ENCODE results near the gene DISC1. TPM values are rescaled to one million over a fixed set of nuclear protein-coding genes. Genes with fewer than 3 reads are reported as not detected.

Gene DISC1
- total and polyA plus RNA-seq, 2 of the 13 experiments (the other 11 are each of a cell fraction or from before 2014, with no cell fraction given): 4.2 to 4.6 TPM

GRCh38 chr1:231817801-231818200 lies 191.2 kb downstream of the DISC1 start:
- H3K4me2 ChIP-seq (ENCODE audit: low read depth, low read length): no peak overlapping the region
- H3K9ac ChIP-seq (ENCODE audit: insufficient read depth, low read depth, low read length): no peak overlapping the region
- H2AFZ ChIP-seq (ENCODE audit: low read length): no peak overlapping the region
- peaks cover under 1 to 7% of the 10 kb centered on the region in 2 experiments; a peak in 2 of 5 replicates for H3K36me3 ChIP-seq (replicated peaks in 1 of 2; ENCODE audit: control insufficient read depth in 1 of 2, insufficient read depth in 2 of 2, low read length in 2 of 2)
- no peaks in the 10 kb centered on the region for H3K9me3 ChIP-seq (ENCODE audit: low read length)
- DNase-seq (ENCODE audit: low spot score) (no peak), ATAC-seq (no peak), FAIRE-seq (no peak)
- no peaks in the 10 kb centered on the region for H3K27me3 ChIP-seq (ENCODE audit: control insufficient read depth in 1 of 2, insufficient read depth in 2 of 2, low read length in 2 of 2)
- TF ChIP-seq IRF9 (CRISPR knock-in tag; IDR thresholded peaks at IDR 0.05; ENCODE audit: borderline replicate concordance) (no peak), NFIC (IDR thresholded peaks at IDR 0.05; ENCODE audit: low read length) (no peak), ZNF687 (CRISPR knock-in tag; IDR thresholded peaks at IDR 0.05) (no peak), BHLHE40 (IDR thresholded peaks at IDR 0.05; ENCODE audit: low read length) (no peak), BCL3 (CRISPR knock-in tag; IDR thresholded peaks at IDR 0.05) (no peak), ZNF780A (CRISPR knock-in tag; IDR thresholded peaks at IDR 0.05) (no peak), ZNF567 (CRISPR knock-in tag; IDR thresholded peaks at IDR 0.05; ENCODE audit: borderline replicate concordance) (no peak), ZNF333 (CRISPR knock-in tag; IDR thresholded peaks at IDR 0.05; ENCODE audit: borderline replicate concordance) (no peak), BRCA1 (CRISPR knock-in tag; IDR thresholded peaks at IDR 0.05) (no peak), DPF2 (CRISPR knock-in tag; IDR thresholded peaks at IDR 0.05; ENCODE audit: borderline replicate concordance, low read depth) (no peak), ZNF280D (CRISPR knock-in tag; IDR thresholded peaks at IDR 0.05) (no peak), BORCS8-MEF2B (CRISPR knock-in tag; IDR thresholded peaks at IDR 0.05) (no peak)
- no peak overlapping the region for H3K27ac ChIP-seq (ENCODE audit: extremely low read length, insufficient read depth, low read length)
- intact Hi-C loops (cut with micrococcal nuclease; ENCODE audit: unreplicated experiment) (no loop called here), in situ Hi-C loops (cut with HindIII; ENCODE audit: extremely low pct_ligation_motif_present, low pct_unique_long_range_greater_than_20kb) (no loop called here)
- ChIA-PET POLR2A (no interaction called here), CTCF (ENCODE audit: low intra/inter-chr PET ratio, low total read pairs) (no interaction called here)
- H4K20me1 ChIP-seq (ENCODE audit: insufficient read depth, low read length): no peaks in the 10 kb centered on the region
- no peaks in the 10 kb centered on the region for H3K79me2 ChIP-seq (ENCODE audit: insufficient read depth, low read length)
- BruUV-seq (replicated peaks): no TSS peak
- H3K4me3 ChIP-seq (replicated peaks in 1 of 3; ENCODE audit: insufficient read depth in 1 of 3, low read depth in 2 of 3, low read length in 3 of 3): no peak overlapping the region
- no peaks in the 10 kb centered on the region for H3K4me1 ChIP-seq (ENCODE audit: insufficient read depth, low read length)
- 98% methylated on average over 2 of the region's 2 CpGs for WGBS (ENCODE audit: low lambda C conversion rate)
